Left lobe of liver (tissue), 2 donors: ENCODE measurements around the gene RHOT1. TPM values are rescaled to one million over a fixed set of nuclear protein-coding genes. Genes with fewer than 3 reads are reported as not detected.
"Not testable (repeated sequence)": the region's sequence is repeated elsewhere in the genome, so short reads cannot be mapped to it uniquely, and the experiment has no call there.

Experiments
- ATAC-seq: fragments of 200-7000 bp; cut with Tn5 transposase; one replicate; pipeline ENCODE4 v1.9.1; 2020; ENCODE audit warnings: mild to moderate bottlenecking, moderate library complexity
- DNase-seq: peaks from one replicate; pipeline ENCODE4 v3.0.0-alpha.2; 2020; ENCODE audit warnings: low spot score
- total RNA-seq: library from RNA; stranded (reverse); gene quantifications from one replicate; pipeline ENCODE4 v1.2.1, GENCODE V29; 2021
- donor health status: DM: no; HTN: no; CAD: no; lungs with moderate emphysema.
- donor health status: DM: no; HTN: yes; CAD: no.

RHOT1 gene
- total RNA-seq, 1 donor from 2014 or later: 12.5 TPM

GRCh38 chr17:32157225-32157624 is 14.9 kb downstream of the RHOT1 start:
- ATAC-seq: no peak
- no peak for DNase-seq

GRCh38 chr17:32158870-32159585 is 16.7 kb downstream of the RHOT1 start:
- peak; percentile 35 for DNase-seq
- peak; percentile 24 for ATAC-seq

- peak; percentile 42 for DNase-seq
- peak; percentile 29 for ATAC-seq
These were observed 17.5 kb downstream of the RHOT1 start for GRCh38 chr17:32159586-32160438.

GRCh38 chr17:32160526-32160925 is 18.2 kb downstream of the RHOT1 start:
- DNase-seq (peak; percentile 41), ATAC-seq (peak; percentile 20)

GRCh38 chr17:32161029-32161428 is 18.7 kb downstream of the RHOT1 start:
- DNase-seq (no peak), ATAC-seq (no peak)

- no peak for DNase-seq
- ATAC-seq: no peak
These were observed 19.4 kb downstream of the RHOT1 start for GRCh38 chr17:32161506-32162365.

- DNase-seq (no peak), ATAC-seq (peak; percentile 40)
These were observed 32.6 kb downstream of the RHOT1 start for GRCh38 chr17:32174889-32175288.

GRCh38 chr17:32178679-32179078 is 36.4 kb downstream of the RHOT1 start:
- not testable (repeated sequence) for ATAC-seq, DNase-seq

- not testable (repeated sequence) for ATAC-seq, DNase-seq
These were observed 36.8 kb downstream of the RHOT1 start for GRCh38 chr17:32179103-32179502.

GRCh38 chr17:32179526-32179925 is 37.2 kb downstream of the RHOT1 start:
- not testable (repeated sequence) for ATAC-seq

GRCh38 chr17:32180262-32180661 is 38.0 kb downstream of the RHOT1 start:
- not testable (repeated sequence) for ATAC-seq, DNase-seq

More at GRCh38 chr17:32179526-32179925, 37.2 kb downstream of the RHOT1 start:
- not testable (repeated sequence) for DNase-seq

- DNase-seq (no peak), ATAC-seq (no peak)
These were observed 43.6 kb downstream of the RHOT1 start for GRCh38 chr17:32185875-32186274.

- DNase-seq (no peak), ATAC-seq (no peak)
These were observed 45.0 kb downstream of the RHOT1 start for GRCh38 chr17:32187271-32187670.

- DNase-seq (no peak), ATAC-seq (no peak)
These were observed 47.0 kb downstream of the RHOT1 start for GRCh38 chr17:32189343-32189742.

- DNase-seq (no peak), ATAC-seq (no peak)
These were observed 49.0 kb downstream of the RHOT1 start for GRCh38 chr17:32191306-32191705.

GRCh38 chr17:32192379-32192778 is 50.1 kb downstream of the RHOT1 start:
- ATAC-seq (no peak), DNase-seq (no peak)

GRCh38 chr17:32197987-32198386 is 55.7 kb downstream of the RHOT1 start:
- ATAC-seq (peak; percentile 36), DNase-seq (no peak)

GRCh38 chr17:32206861-32207260 is 64.6 kb downstream of the RHOT1 start:
- no peak for ATAC-seq

GRCh38 chr17:32208436-32208835 is 66.1 kb downstream of the RHOT1 start:
- DNase-seq (no peak), ATAC-seq (no peak)

More at GRCh38 chr17:32206861-32207260, 64.6 kb downstream of the RHOT1 start:
- DNase-seq: no peak

GRCh38 chr17:32209608-32210007 is 67.3 kb downstream of the RHOT1 start:
- DNase-seq (no peak), ATAC-seq (no peak)

GRCh38 chr17:32211671-32212070 is 69.4 kb downstream of the RHOT1 start:
- DNase-seq (no peak), ATAC-seq (no peak)
